ENCODE measurements around the gene PKD1L1. TPM values are rescaled to one million over a fixed set of nuclear protein-coding genes. Genes with fewer than 3 reads are reported as not detected.
A peak's percentile ranks its signal among the peaks of the same experiment; 100 is the strongest.

The PKD1L1 gene
- polyA plus RNA-seq, 2 of the 4 experiments (the other 2 are of a cell fraction): 0.21 TPM

DNA sequence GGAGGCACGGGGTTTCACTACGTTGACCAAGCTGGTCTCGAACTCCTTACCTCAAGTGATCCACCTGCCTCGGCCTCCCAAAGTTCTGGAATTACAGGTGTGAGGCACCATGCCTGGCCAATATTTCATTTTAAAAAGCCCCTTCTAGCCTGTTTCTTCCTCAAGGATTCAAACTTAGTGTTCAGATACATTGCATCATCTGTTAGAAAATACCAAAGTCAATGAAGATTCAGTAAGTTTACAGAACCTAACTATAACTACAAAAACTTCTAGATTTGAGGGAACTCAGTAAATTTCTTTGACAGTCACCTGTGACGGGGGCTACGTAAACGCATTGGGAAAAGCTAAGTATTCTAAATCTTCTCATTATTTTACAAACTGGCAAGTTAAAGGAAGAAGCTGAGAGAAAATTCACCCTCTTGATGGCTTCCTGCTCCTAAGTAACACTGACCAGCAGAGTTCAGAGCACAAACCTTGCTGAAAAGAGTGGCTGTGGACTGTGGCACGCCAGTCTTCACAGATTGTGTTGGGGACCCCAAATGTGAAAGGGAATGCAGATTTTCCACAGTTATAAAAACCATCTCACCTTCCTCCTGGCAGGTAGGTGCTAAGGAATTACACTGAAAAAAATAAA is 162.2 kb downstream of the PKD1L1 start (continued):
- TF ChIP-seq ELK1 (IDR thresholded peaks at IDR 0.05; ENCODE audit: low read depth, low read length): no peak

DNA sequence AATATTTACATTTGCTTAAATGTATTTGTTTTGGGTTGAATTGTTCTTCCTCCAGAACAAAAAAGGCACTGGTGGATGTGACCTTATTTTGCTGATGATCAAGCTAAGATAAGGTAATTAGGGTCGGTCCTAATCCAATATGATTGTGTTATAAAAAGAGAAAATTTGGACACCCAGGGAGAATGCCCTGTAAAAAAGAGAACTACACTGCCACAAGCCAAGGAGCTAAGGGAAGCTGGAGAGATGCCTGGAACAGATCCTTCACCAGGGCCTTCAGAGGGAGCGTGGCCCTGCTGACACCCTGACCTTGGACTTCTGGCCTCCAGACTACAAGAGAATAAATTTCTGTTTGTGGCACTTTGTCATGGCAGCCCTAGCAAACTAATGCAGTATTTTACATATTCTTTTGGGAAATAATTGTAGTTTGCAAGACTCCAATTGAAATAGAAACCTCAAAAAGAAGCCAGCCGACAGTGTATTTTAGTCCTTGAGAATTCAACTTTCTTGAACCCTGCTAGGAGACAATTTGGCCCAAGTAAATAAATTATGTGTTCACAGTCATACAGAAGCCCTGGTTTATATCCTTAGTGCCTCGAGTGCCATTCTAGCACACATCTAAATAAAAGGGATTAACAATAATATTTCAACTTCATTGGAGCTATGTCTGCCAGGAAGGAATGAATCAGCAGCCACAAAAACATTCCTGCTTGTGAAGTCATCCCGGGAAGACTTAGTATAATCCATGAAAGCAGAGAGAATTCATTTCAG is 164.6 kb downstream of the PKD1L1 start:
- Histone ChIP-seq H3K4me2 (peak overlapping the region; percentile 63), H3K27ac (peak overlapping the region; percentile 95), H3K4me1 (peaks cover 73% of the 10 kb centered on the region), H3K9me3 (peaks cover 6% of the 10 kb centered on the region; the same call in 2 of the 3 replicates), H3K4me3 (no peak overlapping the region)
- ChIA-PET CTCF (interaction anchor here (0.7 to 5.6 kb wide), 8 partner anchors 11 to 348 kb away, joined by 3 to 25 read pairs (median 4); no protein-coding TSS in a partner anchor), POLR2A (interaction anchor here (0.9 to 2.6 kb wide), 13 partner anchors 8 to 212 kb away, joined by 3 to 16 read pairs (median 4); partner anchors contain the start of gene TNS3)
- 5% methylated on average over 5 of the region's 5 CpGs for WGBS (ENCODE audit: missing lambda C conversion rate)
- DNase-seq (ENCODE audit: low read depth in 1 of 2, low spot score in 1 of 2): peak; percentile 40 to 89
- ATAC-seq: peak; percentile 27 to 35; a peak in 3 of 6 replicates
- FAIRE-seq: peak; percentile 97
- TF ChIP-seq, protein P1, sequence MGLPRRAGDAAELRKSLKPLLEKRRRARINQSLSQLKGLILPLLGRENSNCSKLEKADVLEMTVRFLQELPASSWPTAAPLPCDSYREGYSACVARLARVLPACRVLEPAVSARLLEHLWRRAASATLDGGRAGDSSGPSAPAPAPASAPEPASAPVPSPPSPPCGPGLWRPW (IDR thresholded peaks at IDR 0.05): no peak
- no peak for TF ChIP-seq CHD2 (IDR thresholded peaks at IDR 0.05; ENCODE audit: low read length, partially characterized antibody)
- peak; percentile 72 for TF ChIP-seq ESRRA (IDR thresholded peaks at IDR 0.05; ENCODE audit: borderline replicate concordance, low read length)
- peak; percentile 80; the same call in 1 of the 2 replicates for TF ChIP-seq EHF (CRISPR knock-in tag; IDR thresholded peaks at IDR 0.05)
- TF ChIP-seq FOXS1 (CRISPR knock-in tag; IDR thresholded peaks at IDR 0.05): 0 out of 2 replicates have a peak, but pooled peaks have one; percentile 13
- TF ChIP-seq CEBPB (IDR thresholded peaks at IDR 0.05): peak in 1 of 2 experiments; percentile 77; a peak in 1 of 4 replicates
- 0 out of 3 replicates have a peak, but pooled peaks have one; percentile 16 for TF ChIP-seq SMC3 (IDR thresholded peaks at IDR 0.05)
- TF ChIP-seq ZFP36 (IDR thresholded peaks at IDR 0.05; ENCODE audit: borderline replicate concordance, partially characterized antibody): no peak
- TF ChIP-seq RAD21 (conservative IDR thresholded peaks at IDR 0.05 in 1 of 2, IDR thresholded peaks at IDR 0.05 in 1 of 2): peak; percentile 24 to 44
- TF ChIP-seq POLR2A (IDR thresholded peaks at IDR 0.05; ENCODE audit: low read length): no peak
- TF ChIP-seq FOSL2 (IDR thresholded peaks at IDR 0.05): peak; percentile 96
- TF ChIP-seq FOSL2 (CRISPR knock-in tag; IDR thresholded peaks at IDR 0.05): peak; percentile 97
- no peak for TF ChIP-seq RCOR1 (IDR thresholded peaks at IDR 0.05; ENCODE audit: low read depth, low read length)
- TF ChIP-seq, protein P2, sequence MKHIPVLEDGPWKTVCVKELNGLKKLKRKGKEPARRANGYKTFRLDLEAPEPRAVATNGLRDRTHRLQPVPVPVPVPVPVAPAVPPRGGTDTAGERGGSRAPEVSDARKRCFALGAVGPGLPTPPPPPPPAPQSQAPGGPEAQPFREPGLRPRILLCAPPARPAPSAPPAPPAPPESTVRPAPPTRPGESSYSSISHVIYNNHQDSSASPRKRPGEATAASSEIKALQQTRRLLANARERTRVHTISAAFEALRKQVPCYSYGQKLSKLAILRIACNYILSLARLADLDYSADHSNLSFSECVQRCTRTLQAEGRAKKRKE (CRISPR knock-in tag; IDR thresholded peaks at IDR 0.05; ENCODE audit: low read depth): peak; percentile 76; the same call in 1 of the 2 replicates
- no peak for TF ChIP-seq RFX5 (IDR thresholded peaks at IDR 0.05)
- TF ChIP-seq, protein P3, sequence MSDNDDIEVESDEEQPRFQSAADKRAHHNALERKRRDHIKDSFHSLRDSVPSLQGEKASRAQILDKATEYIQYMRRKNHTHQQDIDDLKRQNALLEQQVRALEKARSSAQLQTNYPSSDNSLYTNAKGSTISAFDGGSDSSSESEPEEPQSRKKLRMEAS (IDR thresholded peaks at IDR 0.05): peak; percentile 67; the same call in 1 of the 2 replicates
- TF ChIP-seq, protein P4, sequence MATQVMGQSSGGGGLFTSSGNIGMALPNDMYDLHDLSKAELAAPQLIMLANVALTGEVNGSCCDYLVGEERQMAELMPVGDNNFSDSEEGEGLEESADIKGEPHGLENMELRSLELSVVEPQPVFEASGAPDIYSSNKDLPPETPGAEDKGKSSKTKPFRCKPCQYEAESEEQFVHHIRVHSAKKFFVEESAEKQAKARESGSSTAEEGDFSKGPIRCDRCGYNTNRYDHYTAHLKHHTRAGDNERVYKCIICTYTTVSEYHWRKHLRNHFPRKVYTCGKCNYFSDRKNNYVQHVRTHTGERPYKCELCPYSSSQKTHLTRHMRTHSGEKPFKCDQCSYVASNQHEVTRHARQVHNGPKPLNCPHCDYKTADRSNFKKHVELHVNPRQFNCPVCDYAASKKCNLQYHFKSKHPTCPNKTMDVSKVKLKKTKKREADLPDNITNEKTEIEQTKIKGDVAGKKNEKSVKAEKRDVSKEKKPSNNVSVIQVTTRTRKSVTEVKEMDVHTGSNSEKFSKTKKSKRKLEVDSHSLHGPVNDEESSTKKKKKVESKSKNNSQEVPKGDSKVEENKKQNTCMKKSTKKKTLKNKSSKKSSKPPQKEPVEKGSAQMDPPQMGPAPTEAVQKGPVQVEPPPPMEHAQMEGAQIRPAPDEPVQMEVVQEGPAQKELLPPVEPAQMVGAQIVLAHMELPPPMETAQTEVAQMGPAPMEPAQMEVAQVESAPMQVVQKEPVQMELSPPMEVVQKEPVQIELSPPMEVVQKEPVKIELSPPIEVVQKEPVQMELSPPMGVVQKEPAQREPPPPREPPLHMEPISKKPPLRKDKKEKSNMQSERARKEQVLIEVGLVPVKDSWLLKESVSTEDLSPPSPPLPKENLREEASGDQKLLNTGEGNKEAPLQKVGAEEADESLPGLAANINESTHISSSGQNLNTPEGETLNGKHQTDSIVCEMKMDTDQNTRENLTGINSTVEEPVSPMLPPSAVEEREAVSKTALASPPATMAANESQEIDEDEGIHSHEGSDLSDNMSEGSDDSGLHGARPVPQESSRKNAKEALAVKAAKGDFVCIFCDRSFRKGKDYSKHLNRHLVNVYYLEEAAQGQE (IDR thresholded peaks at IDR 0.05): no peak
- TF ChIP-seq, protein P5, sequence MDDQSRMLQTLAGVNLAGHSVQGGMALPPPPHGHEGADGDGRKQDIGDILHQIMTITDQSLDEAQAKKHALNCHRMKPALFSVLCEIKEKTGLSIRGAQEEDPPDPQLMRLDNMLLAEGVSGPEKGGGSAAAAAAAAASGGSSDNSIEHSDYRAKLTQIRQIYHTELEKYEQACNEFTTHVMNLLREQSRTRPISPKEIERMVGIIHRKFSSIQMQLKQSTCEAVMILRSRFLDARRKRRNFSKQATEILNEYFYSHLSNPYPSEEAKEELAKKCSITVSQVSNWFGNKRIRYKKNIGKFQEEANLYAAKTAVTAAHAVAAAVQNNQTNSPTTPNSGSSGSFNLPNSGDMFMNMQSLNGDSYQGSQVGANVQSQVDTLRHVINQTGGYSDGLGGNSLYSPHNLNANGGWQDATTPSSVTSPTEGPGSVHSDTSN (IDR thresholded peaks at IDR 0.05): peak; percentile 72; the same call in 1 of the 2 replicates
- TF ChIP-seq HOXB13 (CRISPR knock-in tag; IDR thresholded peaks at IDR 0.05; ENCODE audit: low read depth): peak; percentile 80
- peak; percentile 19; the same call in 1 of the 2 replicates for TF ChIP-seq HOXB5 (CRISPR knock-in tag; IDR thresholded peaks at IDR 0.05)
- TF ChIP-seq ZSCAN20 (CRISPR knock-in tag; IDR thresholded peaks at IDR 0.05): no peak
- no peak for TF ChIP-seq EHMT2 (IDR thresholded peaks at IDR 0.05; ENCODE audit: low read depth)
- TF ChIP-seq MAZ (IDR thresholded peaks at IDR 0.05; ENCODE audit: borderline replicate concordance, low read depth, low read length): no peak
- TF ChIP-seq EP300 (IDR thresholded peaks at IDR 0.05): peak; percentile 74 to 89; a peak in 3 of 5 replicates
- TF ChIP-seq, protein P6, sequence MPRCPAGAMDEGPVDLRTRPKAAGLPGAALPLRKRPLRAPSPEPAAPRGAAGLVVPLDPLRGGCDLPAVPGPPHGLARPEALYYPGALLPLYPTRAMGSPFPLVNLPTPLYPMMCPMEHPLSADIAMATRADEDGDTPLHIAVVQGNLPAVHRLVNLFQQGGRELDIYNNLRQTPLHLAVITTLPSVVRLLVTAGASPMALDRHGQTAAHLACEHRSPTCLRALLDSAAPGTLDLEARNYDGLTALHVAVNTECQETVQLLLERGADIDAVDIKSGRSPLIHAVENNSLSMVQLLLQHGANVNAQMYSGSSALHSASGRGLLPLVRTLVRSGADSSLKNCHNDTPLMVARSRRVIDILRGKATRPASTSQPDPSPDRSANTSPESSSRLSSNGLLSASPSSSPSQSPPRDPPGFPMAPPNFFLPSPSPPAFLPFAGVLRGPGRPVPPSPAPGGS (IDR thresholded peaks at IDR 0.05): peak; percentile 82; the same call in 2 of the 3 replicates
- TF ChIP-seq MAFK (IDR thresholded peaks at IDR 0.05; ENCODE audit: partially characterized antibody): no peak
- 0 out of 2 replicates have a peak, but pooled peaks have one; percentile 30 for TF ChIP-seq FOSB (CRISPR knock-in tag; IDR thresholded peaks at IDR 0.05)
